LNCaP clone FGC (cell line): Measurements from ENCODE around the gene CDKN2A.
A peak's percentile ranks its signal among the peaks of the same experiment; 100 is the strongest.

Source experiments
- DNase-seq: peaks from one replicate; pipeline ENCODE4 v3.0.0-alpha.2; 2011; ENCODE audit warnings: low read depth
- H3K4me3 ChIP-seq: 2 replicates; pipeline ENCODE4 v1.5.1; 2011; ENCODE audit warnings: mild to moderate bottlenecking, low read depth, low read length, control low read depth
- TF ChIP-seq, protein P1 (sequence below): IDR thresholded peaks from 2 replicates; pipeline ENCODE4 v1.5.1; 2012; ENCODE audit warnings: mild to moderate bottlenecking; ENCODE audit not compliant: control insufficient read depth, insufficient read depth; ENCODE audit errors: extremely low read depth

Gene CDKN2A

DNA sequence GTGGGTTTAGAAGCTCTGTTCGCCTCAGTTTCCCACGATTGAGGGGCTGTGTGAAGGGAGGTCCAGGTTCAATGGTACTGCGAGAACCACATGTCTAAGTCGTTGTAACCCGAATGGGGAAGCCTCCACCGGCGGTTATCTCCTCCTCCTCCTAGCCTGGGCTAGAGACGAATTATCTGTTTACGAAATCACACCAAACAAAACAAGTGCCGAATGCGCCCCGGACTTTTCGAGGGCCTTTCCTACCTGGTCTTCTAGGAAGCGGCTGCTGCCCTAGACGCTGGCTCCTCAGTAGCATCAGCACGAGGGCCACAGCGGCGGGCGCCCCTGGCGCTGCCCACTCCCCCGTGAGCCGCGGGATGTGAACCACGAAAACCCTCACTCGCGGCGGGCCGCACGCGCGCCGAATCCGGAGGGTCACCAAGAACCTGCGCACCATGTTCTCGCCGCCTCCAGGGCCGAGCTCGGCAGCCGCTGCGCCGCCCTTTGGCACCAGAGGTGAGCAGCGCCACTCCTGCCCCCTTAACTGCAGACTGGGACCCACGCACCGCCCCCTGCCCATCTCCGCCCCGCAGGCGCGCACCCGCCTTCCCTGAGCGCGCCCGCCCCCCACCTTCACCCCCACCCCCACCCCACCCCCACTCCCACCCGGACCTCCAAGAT, at the start of gene CDKN2A:
Gene CDKN2A (minus strand): TSS at position 500 of the 663 bp plus-strand sequence.
- TF ChIP-seq, protein P1, sequence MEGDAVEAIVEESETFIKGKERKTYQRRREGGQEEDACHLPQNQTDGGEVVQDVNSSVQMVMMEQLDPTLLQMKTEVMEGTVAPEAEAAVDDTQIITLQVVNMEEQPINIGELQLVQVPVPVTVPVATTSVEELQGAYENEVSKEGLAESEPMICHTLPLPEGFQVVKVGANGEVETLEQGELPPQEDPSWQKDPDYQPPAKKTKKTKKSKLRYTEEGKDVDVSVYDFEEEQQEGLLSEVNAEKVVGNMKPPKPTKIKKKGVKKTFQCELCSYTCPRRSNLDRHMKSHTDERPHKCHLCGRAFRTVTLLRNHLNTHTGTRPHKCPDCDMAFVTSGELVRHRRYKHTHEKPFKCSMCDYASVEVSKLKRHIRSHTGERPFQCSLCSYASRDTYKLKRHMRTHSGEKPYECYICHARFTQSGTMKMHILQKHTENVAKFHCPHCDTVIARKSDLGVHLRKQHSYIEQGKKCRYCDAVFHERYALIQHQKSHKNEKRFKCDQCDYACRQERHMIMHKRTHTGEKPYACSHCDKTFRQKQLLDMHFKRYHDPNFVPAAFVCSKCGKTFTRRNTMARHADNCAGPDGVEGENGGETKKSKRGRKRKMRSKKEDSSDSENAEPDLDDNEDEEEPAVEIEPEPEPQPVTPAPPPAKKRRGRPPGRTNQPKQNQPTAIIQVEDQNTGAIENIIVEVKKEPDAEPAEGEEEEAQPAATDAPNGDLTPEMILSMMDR: peak; percentile 37
- H3K4me3 ChIP-seq: peak within 1 kb of the TSS; percentile 75
- DNase-seq: peak; percentile 25

GRCh38 chr9:22043928-22044327, 49.7 kb upstream of the CDKN2A start:
- TF ChIP-seq, protein P1: no peak
- no peak overlapping the region for H3K4me3 ChIP-seq
- DNase-seq: no peak

DNA sequence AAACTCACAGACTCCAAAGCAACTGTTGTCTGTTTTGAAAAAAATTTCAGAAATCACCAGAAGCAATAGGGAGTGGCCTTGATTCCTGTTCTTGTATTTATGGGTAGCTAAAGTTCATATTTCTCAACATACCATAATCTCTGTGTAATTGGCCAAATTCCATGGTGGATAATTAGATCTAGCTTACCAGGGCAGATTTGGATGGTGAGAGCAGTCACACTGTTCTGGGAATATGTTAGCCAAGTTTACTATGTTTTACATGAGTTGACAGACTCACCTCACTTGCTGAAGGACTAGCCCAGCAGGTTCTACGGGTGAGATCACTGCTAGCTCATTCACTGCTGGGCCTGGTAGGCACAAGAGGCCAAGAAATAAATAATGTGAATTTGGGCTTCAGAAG, 47.6 kb upstream of the CDKN2A start:
- DNase-seq: peak; percentile 95
- TF ChIP-seq, protein P1: no peak
- 0 out of 2 replicates have a peak overlapping the region, but pooled peaks have one; percentile 13 for H3K4me3 ChIP-seq

GRCh38 chr9:22041344-22041743, 47.2 kb upstream of the CDKN2A start:
- peak; percentile 59 for DNase-seq
- TF ChIP-seq, protein P1: no peak
- H3K4me3 ChIP-seq: peak overlapping the region; percentile 13; the same call in 1 of the 2 replicates

GRCh38 chr9:22040760-22041159, 46.6 kb upstream of the CDKN2A start:
- TF ChIP-seq, protein P1: no peak
- no peak overlapping the region for H3K4me3 ChIP-seq
- DNase-seq: no peak

GRCh38 chr9:22039258-22039657, 45.1 kb upstream of the CDKN2A start:
- TF ChIP-seq, protein P1: no peak
- no peak for DNase-seq
- H3K4me3 ChIP-seq: no peak overlapping the region
